A673 (cell line): ENCODE measurements around the gene TMEM156. TPM values are rescaled to one million over a fixed set of nuclear protein-coding genes. Genes with fewer than 3 reads are reported as not detected.

Experiments used
- BruUV-seq: library from RNA; stranded (reverse); fragments of 400-500 nt; replicated peaks from 2 replicates; lab custom pipeline; 2021; lab: Mats Ljungman, UMichigan
- CTCF ChIA-PET: fragments of 300-600 bp; sonication (Branson Sonifier 250); formaldehyde crosslinking; loops from one replicate; lab custom pipeline; 2022; ENCODE audit warnings: antibody characterized with exemption; lab: Charles Lee
- POLR2A ChIA-PET: fragments of 300-600 bp; sonication (Branson Sonifier 250); formaldehyde crosslinking; loops from one replicate; lab custom pipeline; 2022; ENCODE audit warnings: antibody characterized with exemption; ENCODE audit not compliant: low non-redundant PET; lab: Charles Lee
- DNase-seq: peaks from one replicate; pipeline ENCODE4 v3.0.0-alpha.2; 2015; ENCODE audit warnings: low spot score
- H3K27ac ChIP-seq: fragments of 200-600 bp; sonication (generic); 2 replicates; pipeline ENCODE4 v1.5.1; 2016; ENCODE audit warnings: mixed run types, low read depth, mild to moderate bottlenecking, mixed read lengths, antibody characterized with exemption, low read length; ENCODE audit not compliant: poor library complexity, severe bottlenecking
- H3K27me3 ChIP-seq: fragments of 200-600 bp; sonication (generic); replicated peaks from 2 replicates; pipeline ENCODE4 v1.6.1; 2017; ENCODE audit warnings: mixed run types, low read depth, mild to moderate bottlenecking, mixed read lengths, antibody characterized with exemption, low read length; ENCODE audit not compliant: insufficient read depth, poor library complexity
- H3K36me3 ChIP-seq: fragments of 200-600 bp; sonication (generic); 2 replicates; pipeline ENCODE4 v1.6.1; 2016; ENCODE audit warnings: mixed run types, mild to moderate bottlenecking, mixed read lengths, antibody characterized with exemption, low read length; ENCODE audit not compliant: insufficient read depth, poor library complexity, severe bottlenecking
- H3K4me1 ChIP-seq: fragments of 200-600 bp; sonication (generic); 2 replicates; pipeline ENCODE4 v1.6.1; 2017; ENCODE audit warnings: mixed run types, mild to moderate bottlenecking, mixed read lengths, antibody characterized with exemption, low read length; ENCODE audit not compliant: insufficient read depth, poor library complexity, severe bottlenecking
- H3K4me3 ChIP-seq: fragments of 200-600 bp; sonication (generic); 2 replicates; pipeline ENCODE4 v1.5.1; 2016; ENCODE audit warnings: low read depth, mixed run types, mild to moderate bottlenecking, mixed read lengths, low read length; ENCODE audit not compliant: poor library complexity, severe bottlenecking
- H3K9me3 ChIP-seq: fragments of 200-600 bp; sonication (generic); 2 replicates; pipeline ENCODE4 v1.6.1; 2016; ENCODE audit warnings: mixed run types, low read depth, mild to moderate bottlenecking, mixed read lengths, antibody characterized with exemption, low read length; ENCODE audit not compliant: poor library complexity, severe bottlenecking
- CTCF ChIP-seq: fragments of 300-800, 200-600 bp; sonication (generic); conservative IDR thresholded peaks from 2 replicates; pipeline ENCODE4 v1.5.1; 2017; ENCODE audit warnings: low read depth, mild to moderate bottlenecking, antibody characterized with exemption, low read length, moderate library complexity, mixed read lengths
- EZH2 ChIP-seq: fragments of 200-600 bp; sonication (generic); IDR thresholded peaks from 2 replicates; pipeline ENCODE4 v1.6.1; 2017; ENCODE audit warnings: borderline replicate concordance, low read depth, mild to moderate bottlenecking, mixed read lengths, antibody characterized with exemption, low read length; ENCODE audit not compliant: poor library complexity, severe bottlenecking
- intact Hi-C: fragments of 100-400 bp; cut with micrococcal nuclease; formaldehyde crosslinking; loops from one replicate; pipeline ENCODE4 v1.10.0; 2022; ENCODE audit not compliant: unreplicated experiment
- total RNA-seq: library from RNA; stranded (reverse); gene quantifications from 2 replicates; pipeline ENCODE4 v1.2.3, GENCODE V29; 2021

The TMEM156 gene
- total RNA-seq, 1 experiment from 2014 or later, result not detected

- POLR2A ChIA-PET, result no interaction called here
- CTCF ChIA-PET, result no interaction called here
- intact Hi-C loops, result no loop called here
- no peak overlapping the region for H3K4me3 ChIP-seq
- DNase-seq, result no peak
- no peaks in the 10 kb centered on the region for H3K9me3 ChIP-seq
- no peak for TF ChIP-seq CTCF
- TF ChIP-seq EZH2, result no peak
- H3K27me3 ChIP-seq, result no peaks in the 10 kb centered on the region
- no peaks in the 10 kb centered on the region for H3K36me3 ChIP-seq
- no peak overlapping the region for H3K27ac ChIP-seq
- no TSS peak for BruUV-seq
- no peaks in the 10 kb centered on the region for H3K4me1 ChIP-seq
These were observed 31.2 kb upstream of the TMEM156 start for GRCh38 chr4:39063430-39063829.

DNA sequence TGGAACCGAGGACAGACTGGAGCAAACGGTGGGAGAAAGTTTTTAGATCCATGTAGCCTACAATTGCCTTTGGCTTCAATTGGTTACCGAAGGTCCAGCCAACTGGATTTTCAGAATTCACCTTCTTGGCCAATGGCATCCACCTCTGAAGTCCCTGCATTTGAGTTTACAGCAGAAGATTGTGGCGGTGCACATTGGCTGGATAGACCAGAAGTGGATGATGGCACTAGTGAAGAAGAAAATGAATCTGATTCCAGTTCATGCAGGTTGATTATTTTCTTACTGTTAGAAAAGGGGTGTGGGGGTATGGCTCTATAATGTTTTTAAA, 30.5 kb upstream of the TMEM156 start:
- no TSS peak for BruUV-seq
- no peak overlapping the region for H3K4me3 ChIP-seq

GRCh38 chr4:39062094-39062769, 30.0 kb upstream of the TMEM156 start, which contains the start of gene KLHL5:
Gene KLHL5, plus strand, starts transcription at chr4:39062232. Its CDS starts 421 bp downstream, at chr4:39062653.
- ChIA-PET CTCF (no interaction called here), POLR2A (no interaction called here)
- intact Hi-C loops, result no loop called here
- no peaks in the 10 kb centered on the region for H3K4me1 ChIP-seq
- no peak for DNase-seq
- H3K27me3 ChIP-seq, result no peaks in the 10 kb centered on the region
- H3K36me3 ChIP-seq, result no peaks in the 10 kb centered on the region
- no peak within 1 kb of the TSS for H3K4me3 ChIP-seq
- no peaks in the 10 kb centered on the region for H3K9me3 ChIP-seq
- TF ChIP-seq EZH2, result no peak
- no peak for TF ChIP-seq CTCF
- no TSS peak for BruUV-seq
- H3K27ac ChIP-seq, result no peak within 1 kb of the TSS

More for the DNA sequence above, 30.5 kb upstream of the TMEM156 start:
- CTCF ChIA-PET, result no interaction called here
- TF ChIP-seq CTCF, result no peak
- no peaks in the 10 kb centered on the region for H3K27me3 ChIP-seq
- no peaks in the 10 kb centered on the region for H3K36me3 ChIP-seq
- no peaks in the 10 kb centered on the region for H3K4me1 ChIP-seq
- no peaks in the 10 kb centered on the region for H3K9me3 ChIP-seq
- POLR2A ChIA-PET, result no interaction called here
- DNase-seq, result no peak
- H3K27ac ChIP-seq, result no peak overlapping the region
- intact Hi-C loops, result no loop called here
